ENCODE data around the gene SETD3. TPM values are rescaled to one million over a fixed set of nuclear protein-coding genes. Genes with fewer than 3 reads are reported as not detected.

Gene SETD3
- total and polyA plus RNA-seq, 2 donors (not counting 1 experiment from before 2014, with no cell fraction given) = 11.0 to 32.1 TPM

DNA sequence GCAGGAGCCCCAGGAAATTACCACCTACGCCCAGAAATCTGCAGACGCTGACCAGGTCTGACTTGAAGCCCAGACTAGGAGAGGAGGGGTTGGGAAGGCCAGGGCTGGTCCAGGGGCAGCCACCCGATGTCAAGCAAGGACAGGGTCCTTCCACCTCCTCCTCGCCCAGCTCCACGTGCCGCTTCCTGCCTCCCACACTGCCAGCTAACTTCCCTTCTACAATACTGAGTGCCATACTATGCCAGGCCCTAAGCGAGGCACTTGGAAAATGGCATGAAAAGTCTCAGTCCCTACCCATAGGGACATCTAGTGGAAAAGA, 71.7 kb downstream of the SETD3 start:
- 93% methylated on average over 3 of the region's 7 CpGs for WGBS (ENCODE audit: insufficient coverage)
- H3K27ac Mint-ChIP-seq = no peak overlapping the region
- H3K4me3 ChIP-seq (ENCODE audit: control extremely low read depth in 1 of 5, extremely low read depth in 1 of 5, insufficient read depth in 1 of 5, low read depth in 2 of 5, low read length in 4 of 5) = no peak overlapping the region
- H3K79me2 ChIP-seq (ENCODE audit: control insufficient read depth, insufficient read depth, low read length) = no peaks in the 10 kb centered on the region
- no peak overlapping the region for H3K4me3 Mint-ChIP-seq
- DNase-seq = no peak
- ATAC-seq (ENCODE audit: low read depth) = no peak
- no peak overlapping the region for H3K27ac ChIP-seq (ENCODE audit: low read length in 2 of 2)
- no peaks in the 10 kb centered on the region for H3K4me1 Mint-ChIP-seq
- CTCF ChIA-PET = no interaction called here
- no peaks in the 10 kb centered on the region for H3K27me3 ChIP-seq (replicated peaks in 1 of 4; ENCODE audit: control extremely low read depth in 1 of 4, control insufficient read depth in 3 of 4, insufficient read depth in 4 of 4, low read length in 3 of 4)
- H3K9me3 Mint-ChIP-seq (ENCODE audit: insufficient read depth) = no peaks in the 10 kb centered on the region
- POLR2A ChIA-PET = no interaction called here
- no peaks in the 10 kb centered on the region for H3K27me3 Mint-ChIP-seq
- H3K9ac ChIP-seq (ENCODE audit: low read length) = no peak overlapping the region
- no peak overlapping the region for H2AFZ ChIP-seq (ENCODE audit: insufficient read depth, low read depth, low read length, poor library complexity, severe bottlenecking)
- no peaks in the 10 kb centered on the region for H4K20me1 ChIP-seq (ENCODE audit: control insufficient read depth, insufficient read depth, low read length, poor library complexity, severe bottlenecking)
- TF ChIP-seq, protein P1, sequence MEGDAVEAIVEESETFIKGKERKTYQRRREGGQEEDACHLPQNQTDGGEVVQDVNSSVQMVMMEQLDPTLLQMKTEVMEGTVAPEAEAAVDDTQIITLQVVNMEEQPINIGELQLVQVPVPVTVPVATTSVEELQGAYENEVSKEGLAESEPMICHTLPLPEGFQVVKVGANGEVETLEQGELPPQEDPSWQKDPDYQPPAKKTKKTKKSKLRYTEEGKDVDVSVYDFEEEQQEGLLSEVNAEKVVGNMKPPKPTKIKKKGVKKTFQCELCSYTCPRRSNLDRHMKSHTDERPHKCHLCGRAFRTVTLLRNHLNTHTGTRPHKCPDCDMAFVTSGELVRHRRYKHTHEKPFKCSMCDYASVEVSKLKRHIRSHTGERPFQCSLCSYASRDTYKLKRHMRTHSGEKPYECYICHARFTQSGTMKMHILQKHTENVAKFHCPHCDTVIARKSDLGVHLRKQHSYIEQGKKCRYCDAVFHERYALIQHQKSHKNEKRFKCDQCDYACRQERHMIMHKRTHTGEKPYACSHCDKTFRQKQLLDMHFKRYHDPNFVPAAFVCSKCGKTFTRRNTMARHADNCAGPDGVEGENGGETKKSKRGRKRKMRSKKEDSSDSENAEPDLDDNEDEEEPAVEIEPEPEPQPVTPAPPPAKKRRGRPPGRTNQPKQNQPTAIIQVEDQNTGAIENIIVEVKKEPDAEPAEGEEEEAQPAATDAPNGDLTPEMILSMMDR (IDR thresholded peaks at IDR 0.05) = no peak
- TF ChIP-seq EZH2 (IDR thresholded peaks at IDR 0.05; ENCODE audit: borderline replicate concordance, insufficient read depth, low read depth, low read length, poor library complexity, severe bottlenecking) = no peak
- intact Hi-C loops (cut with micrococcal nuclease) = no loop called here
- H3K4me1 ChIP-seq (ENCODE audit: control insufficient read depth in 2 of 2, insufficient read depth in 2 of 2, low read length in 2 of 2) = no peaks in the 10 kb centered on the region
- H3K4me2 ChIP-seq (replicated peaks; ENCODE audit: low read depth, low read length, poor library complexity, severe bottlenecking) = no peak overlapping the region
- H3K9me3 ChIP-seq (ENCODE audit: control extremely low read depth in 1 of 3, control insufficient read depth in 2 of 3, insufficient read depth in 1 of 3, low read length in 2 of 3) = no peaks in the 10 kb centered on the region
- H3K36me3 ChIP-seq (replicated peaks in 1 of 2; ENCODE audit: control extremely low read depth in 1 of 2, control insufficient read depth in 1 of 2, extremely low read depth in 1 of 2, insufficient read depth in 2 of 2, low read length in 1 of 2) = peaks cover 2 to 31% of the 10 kb centered on the region in 2 experiments

DNA sequence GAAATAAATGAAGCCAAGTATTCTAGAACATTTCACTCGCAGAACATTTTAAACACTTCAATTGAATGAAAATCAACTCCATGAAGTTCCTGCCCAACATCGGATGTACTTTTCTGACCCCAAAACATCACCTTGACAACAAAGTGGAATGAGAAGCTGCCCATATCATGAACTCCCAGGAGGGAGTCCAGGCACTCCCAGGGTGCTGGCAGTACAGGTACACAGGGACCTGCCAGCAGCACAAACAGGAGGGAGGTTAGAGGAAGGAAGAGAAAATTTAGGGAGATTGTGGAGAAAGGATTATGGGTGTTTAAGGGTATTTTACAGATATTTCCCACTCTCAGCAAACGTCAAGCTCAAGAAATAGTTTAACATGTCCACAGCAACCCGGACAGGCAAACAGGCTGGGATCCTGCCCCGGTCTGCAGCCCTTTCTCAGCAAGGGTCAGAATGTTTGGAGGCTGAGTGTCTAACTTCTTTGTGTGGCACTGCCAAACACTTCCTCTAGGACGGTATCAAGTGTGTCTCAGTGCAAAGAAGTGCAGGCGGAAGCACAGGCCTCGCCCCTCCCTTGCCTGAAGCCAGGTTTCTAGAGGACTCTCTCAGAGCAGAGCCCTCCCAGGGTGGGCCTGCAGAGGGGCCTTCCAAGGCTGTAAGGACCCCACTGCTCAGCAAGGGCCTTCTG, 72.2 kb downstream of the SETD3 start:
- WGBS (ENCODE audit: insufficient coverage) = 99% methylated on average over 6 of the region's 8 CpGs
- ChIA-PET CTCF (interaction anchor here (1.3 to 1.9 kb wide), 3 partner anchors 8 to 19 kb away, joined by 3 to 11 read pairs (median 7); no protein-coding TSS in a partner anchor), POLR2A (no interaction called here)
- H3K36me3 ChIP-seq (replicated peaks in 1 of 2; ENCODE audit: control extremely low read depth in 1 of 2, control insufficient read depth in 1 of 2, extremely low read depth in 1 of 2, insufficient read depth in 2 of 2, low read length in 1 of 2) = peaks cover 2 to 33% of the 10 kb centered on the region in 2 experiments
- no peak for DNase-seq
- intact Hi-C loops (cut with micrococcal nuclease) = no loop called here
- no peaks in the 10 kb centered on the region for H4K20me1 ChIP-seq (ENCODE audit: control insufficient read depth, insufficient read depth, low read length, poor library complexity, severe bottlenecking)
- no peak overlapping the region for H3K27ac Mint-ChIP-seq
- H3K4me1 ChIP-seq (ENCODE audit: control insufficient read depth in 2 of 2, insufficient read depth in 2 of 2, low read length in 2 of 2) = no peaks in the 10 kb centered on the region
- no peak overlapping the region for H3K9ac ChIP-seq (ENCODE audit: low read length)
- TF ChIP-seq, protein P1 (IDR thresholded peaks at IDR 0.05) = no peak
- TF ChIP-seq EZH2 (IDR thresholded peaks at IDR 0.05; ENCODE audit: borderline replicate concordance, insufficient read depth, low read depth, low read length, poor library complexity, severe bottlenecking) = no peak
- no peak overlapping the region for H3K27ac ChIP-seq (ENCODE audit: low read length in 2 of 2)
- no peaks in the 10 kb centered on the region for H3K27me3 Mint-ChIP-seq
- no peaks in the 10 kb centered on the region for H3K79me2 ChIP-seq (ENCODE audit: control insufficient read depth, insufficient read depth, low read length)
- no peak overlapping the region for H3K4me3 Mint-ChIP-seq
- no peaks in the 10 kb centered on the region for H3K9me3 Mint-ChIP-seq (ENCODE audit: insufficient read depth)
- H3K27me3 ChIP-seq (replicated peaks in 1 of 4; ENCODE audit: control extremely low read depth in 1 of 4, control insufficient read depth in 3 of 4, insufficient read depth in 4 of 4, low read length in 3 of 4) = no peaks in the 10 kb centered on the region
- H3K4me2 ChIP-seq (replicated peaks; ENCODE audit: low read depth, low read length, poor library complexity, severe bottlenecking) = no peak overlapping the region
- no peak overlapping the region for H3K4me3 ChIP-seq (ENCODE audit: control extremely low read depth in 1 of 5, extremely low read depth in 1 of 5, insufficient read depth in 1 of 5, low read depth in 2 of 5, low read length in 4 of 5)
- no peaks in the 10 kb centered on the region for H3K9me3 ChIP-seq (ENCODE audit: control extremely low read depth in 1 of 3, control insufficient read depth in 2 of 3, insufficient read depth in 1 of 3, low read length in 2 of 3)
- H2AFZ ChIP-seq (ENCODE audit: insufficient read depth, low read depth, low read length, poor library complexity, severe bottlenecking) = no peak overlapping the region
- no peak for ATAC-seq (ENCODE audit: low read depth)
- H3K4me1 Mint-ChIP-seq = no peaks in the 10 kb centered on the region
